NCI-H446 (cell line): ENCODE measurements around the gene APOL5.
"Not testable (repeated sequence)": the region's sequence is repeated elsewhere in the genome, so short reads cannot be mapped to it uniquely, and the experiment has no call there.

Experiments used
- DNase-seq, 2 experiments: peaks; one replicate each; lab custom pipeline; 2025; lab: John Stamatoyannopoulos, UW

APOL5 gene, protein sequence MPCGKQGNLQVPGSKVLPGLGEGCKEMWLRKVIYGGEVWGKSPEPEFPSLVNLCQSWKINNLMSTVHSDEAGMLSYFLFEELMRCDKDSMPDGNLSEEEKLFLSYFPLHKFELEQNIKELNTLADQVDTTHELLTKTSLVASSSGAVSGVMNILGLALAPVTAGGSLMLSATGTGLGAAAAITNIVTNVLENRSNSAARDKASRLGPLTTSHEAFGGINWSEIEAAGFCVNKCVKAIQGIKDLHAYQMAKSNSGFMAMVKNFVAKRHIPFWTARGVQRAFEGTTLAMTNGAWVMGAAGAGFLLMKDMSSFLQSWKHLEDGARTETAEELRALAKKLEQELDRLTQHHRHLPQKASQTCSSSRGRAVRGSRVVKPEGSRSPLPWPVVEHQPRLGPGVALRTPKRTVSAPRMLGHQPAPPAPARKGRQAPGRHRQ

DNA sequence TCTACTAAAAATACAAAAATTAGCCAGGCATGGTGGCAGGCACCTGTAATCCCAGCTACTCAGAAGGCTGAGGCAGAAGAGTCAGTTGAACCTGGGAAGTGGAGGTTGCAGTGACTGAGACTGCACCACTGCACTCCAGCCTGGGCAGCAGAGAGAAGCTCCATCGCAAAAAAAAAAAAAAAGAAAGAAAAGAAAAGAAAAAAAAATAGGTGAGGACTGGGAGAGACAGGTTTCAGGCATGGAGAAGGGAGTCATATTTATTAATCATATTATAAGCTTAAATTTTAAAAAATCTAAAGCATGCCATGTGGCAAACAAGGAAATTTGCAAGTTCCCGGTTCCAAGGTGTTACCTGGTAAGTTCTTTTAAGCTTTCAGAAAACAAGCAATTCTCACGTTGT, at the start of gene APOL5:
Gene APOL5, plus strand, starts transcription at position 301 of the 400 bp plus-strand sequence. Its CDS starts 0 bp downstream, at position 301.
- DNase-seq = no peak

DNA sequence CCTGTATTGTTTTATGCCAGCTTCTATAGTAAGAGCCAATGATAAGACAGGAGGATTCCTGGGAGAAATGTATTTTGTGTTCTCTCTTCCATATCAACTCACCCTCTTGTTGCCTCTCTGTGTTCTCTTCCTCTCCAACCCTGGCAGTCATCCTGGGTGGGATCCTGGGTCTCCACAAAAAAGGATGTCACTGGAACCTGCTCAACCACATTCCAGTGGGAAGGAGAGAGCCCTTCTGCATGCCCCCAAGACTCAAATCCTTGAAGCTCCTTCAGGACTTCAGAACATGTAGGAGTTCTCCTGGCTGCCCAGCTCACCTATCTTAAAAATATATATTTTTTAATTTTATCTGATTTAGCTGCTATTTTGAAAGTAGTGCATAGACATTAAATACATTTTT, 43.3 kb upstream of the APOL5 start:
- DNase-seq = no peak

DNA sequence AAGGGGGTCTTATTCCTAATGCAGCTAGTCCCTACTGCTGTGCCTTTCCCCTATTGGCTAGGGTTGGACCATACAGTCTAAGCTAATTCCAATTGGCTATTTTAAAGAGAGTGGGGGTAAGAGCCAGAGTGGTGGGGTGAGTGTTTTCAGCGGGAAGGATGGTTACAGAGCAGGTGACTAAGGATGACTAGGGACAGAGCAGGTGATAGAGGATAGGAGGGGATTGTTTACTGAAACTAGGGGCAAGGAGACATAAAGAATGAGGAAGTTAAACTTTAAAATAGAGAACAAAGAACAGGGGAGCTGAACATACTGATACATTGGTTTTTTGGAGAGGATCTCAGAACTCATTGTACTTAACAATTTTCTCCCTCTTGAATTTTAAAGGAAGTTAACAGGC, 41.6 kb upstream of the APOL5 start:
- DNase-seq = not testable (repeated sequence)

DNA sequence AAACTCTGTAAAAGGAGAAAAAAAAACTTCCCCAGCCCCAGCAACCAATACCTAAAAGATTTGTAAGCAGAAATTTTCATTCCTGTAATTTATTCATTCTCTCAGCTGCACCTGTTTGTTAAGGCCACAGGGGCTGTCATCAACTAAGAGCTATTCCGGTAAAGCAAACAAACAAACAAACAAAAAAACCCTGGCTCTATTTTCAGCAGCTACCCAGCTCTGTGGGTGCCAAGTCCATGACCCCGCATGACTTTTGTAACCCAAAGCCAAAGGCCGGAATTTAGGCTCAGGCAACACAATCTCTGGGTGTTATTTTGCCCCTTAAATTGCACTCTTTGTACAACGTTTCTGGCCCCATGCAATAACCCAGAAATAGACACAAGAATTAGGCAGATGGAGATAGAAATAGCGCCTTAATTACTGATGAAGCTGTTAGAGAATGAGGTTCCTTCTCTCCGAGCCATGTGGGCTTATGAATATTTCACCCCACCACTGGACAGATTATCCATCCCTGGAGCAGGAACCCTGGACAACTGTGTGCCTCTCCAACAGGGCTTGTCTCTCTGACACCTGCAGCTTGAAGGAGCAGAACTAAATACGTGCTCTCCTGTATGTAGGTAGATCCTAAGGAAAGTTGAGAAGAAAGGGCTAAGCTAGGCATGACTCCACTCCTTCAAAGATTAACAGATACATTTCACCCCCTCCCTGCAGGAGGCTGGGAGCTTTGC, 40.0 kb upstream of the APOL5 start:
- no peak for DNase-seq

- no peak for DNase-seq
These were observed 38.8 kb upstream of the APOL5 start for GRCh38 chr22:35678836-35679235.

- DNase-seq = not testable (repeated sequence)
These were observed 38.2 kb upstream of the APOL5 start for GRCh38 chr22:35679492-35679891.

- DNase-seq = no peak
These were observed 36.1 kb upstream of the APOL5 start for GRCh38 chr22:35681454-35682052.

DNA sequence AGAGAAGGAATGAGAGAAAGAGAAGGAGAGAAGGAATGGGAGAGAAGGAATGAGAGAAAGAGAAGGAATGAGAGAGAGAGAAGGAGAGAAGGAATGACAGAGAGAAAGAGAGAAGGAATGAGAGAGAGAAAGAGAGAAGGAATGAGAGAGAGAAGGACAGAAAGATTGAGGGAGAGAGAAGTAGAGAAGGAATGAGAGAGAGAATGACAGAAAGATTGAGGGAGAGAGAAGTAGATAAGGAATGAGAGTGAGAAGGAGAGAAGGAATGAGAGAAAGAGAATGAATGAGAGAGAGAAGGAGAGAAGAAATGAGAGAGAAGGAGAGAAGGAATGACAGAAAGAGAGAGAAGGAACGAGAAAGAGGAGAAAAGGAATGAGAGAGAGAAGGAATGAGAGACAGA, 34.1 kb upstream of the APOL5 start:
- DNase-seq = no peak

- peak; percentile 4 to 33 for DNase-seq
These were observed 33.4 kb upstream of the APOL5 start for GRCh38 chr22:35684270-35684700.

- no peak for DNase-seq
These were observed 32.9 kb upstream of the APOL5 start for GRCh38 chr22:35684732-35685131.

GRCh38 chr22:35685731-35686130, 31.9 kb upstream of the APOL5 start:
- DNase-seq = no peak

DNA sequence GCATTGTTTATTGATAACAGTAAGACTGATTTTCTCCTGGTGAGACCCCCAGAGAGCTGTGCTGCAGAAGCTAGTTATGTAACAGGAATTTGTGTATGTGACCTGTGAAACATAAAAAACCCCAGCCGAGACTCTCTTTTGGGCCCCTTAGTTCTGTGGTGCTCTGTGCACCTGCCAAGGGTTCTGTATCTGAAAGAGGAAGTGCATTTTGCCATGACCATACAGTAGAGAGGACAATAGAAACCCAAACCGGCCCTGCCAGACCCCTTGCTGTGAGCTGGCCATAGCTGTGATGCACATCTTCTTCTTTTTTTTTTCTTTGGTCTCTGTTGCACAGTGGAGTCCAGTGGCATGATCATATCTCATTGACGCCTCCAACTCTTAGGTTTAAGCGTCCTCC, 31.4 kb upstream of the APOL5 start:
- no peak for DNase-seq

- DNase-seq = no peak
These were observed 30.2 kb upstream of the APOL5 start for GRCh38 chr22:35687461-35687860.

DNA sequence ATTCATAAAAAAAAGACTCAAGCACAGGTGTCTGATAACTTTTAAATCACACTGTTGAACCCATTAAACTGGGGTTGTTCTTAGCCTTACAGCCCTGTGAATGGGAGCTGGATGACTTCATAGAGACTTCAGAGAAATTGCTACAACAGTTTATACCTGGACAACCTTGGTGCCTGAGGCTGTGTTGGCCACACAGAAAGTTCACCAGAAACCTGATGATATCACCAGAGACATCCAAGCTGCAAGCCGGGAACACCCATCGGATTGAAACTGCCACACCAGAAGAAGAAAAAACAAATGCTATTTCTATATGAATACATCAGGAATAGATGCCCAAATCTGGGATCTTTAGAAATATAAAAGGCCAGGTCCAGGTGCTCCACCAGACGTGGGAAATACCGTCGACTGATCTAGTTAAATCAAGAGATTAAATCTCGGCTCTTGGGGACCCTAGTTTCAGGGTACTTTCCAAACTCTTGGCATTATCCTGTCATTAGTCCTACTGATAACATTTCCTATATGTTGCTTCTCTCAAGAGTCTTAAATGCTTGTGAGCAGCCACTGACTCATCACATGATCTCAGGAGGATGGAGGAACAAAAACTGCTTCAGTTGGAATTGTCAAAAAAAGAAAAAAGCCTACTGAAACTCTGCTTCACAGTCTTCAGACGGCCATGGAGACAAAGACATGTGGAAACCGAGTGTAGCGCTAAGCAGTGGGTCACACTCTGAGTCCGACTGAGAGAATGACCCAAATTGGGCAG, 28.6 kb upstream of the APOL5 start:
- DNase-seq = no peak

DNA sequence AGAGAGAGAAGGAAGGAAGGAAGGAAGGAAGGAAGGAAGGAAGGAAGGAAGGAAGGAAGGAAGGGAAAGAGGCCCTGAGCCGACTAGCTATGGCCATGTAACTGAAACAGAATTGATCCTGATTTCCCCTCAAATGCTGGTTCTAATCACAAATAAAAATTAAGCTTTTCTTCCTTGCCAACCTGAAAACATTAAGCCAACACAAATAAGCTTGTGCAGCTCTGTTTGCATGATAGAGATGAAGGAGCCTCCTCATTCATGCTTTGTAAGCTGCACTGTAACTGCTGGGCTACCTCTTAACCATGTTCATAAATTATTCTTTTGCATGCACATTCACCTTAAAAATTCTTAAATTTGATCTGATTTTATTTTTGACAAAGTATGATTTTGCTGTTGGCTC, 27.7 kb upstream of the APOL5 start:
- no peak for DNase-seq

DNA sequence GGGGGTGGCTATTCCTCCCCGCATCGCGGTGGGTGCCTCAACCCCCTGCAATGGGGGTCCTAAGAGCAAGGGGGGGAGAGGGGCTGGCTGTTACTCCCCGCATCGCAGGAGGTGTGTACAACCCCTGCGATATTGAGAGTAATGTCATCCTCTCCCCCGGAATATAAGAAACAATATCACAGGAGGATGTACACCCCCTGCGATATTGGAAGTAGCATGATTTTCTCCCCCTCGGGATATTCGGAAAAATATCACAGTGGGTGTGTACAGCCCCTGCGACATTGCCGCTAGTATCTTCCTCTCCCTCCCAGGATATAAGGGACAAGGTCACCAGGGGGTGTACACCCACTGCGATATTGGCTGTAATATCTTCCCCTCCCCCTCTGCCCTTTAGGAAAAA, 22.5 kb upstream of the APOL5 start:
- no peak for DNase-seq

- no peak for DNase-seq
These were observed 20.5 kb upstream of the APOL5 start for GRCh38 chr22:35697142-35697541.

GRCh38 chr22:35699852-35700251, 17.8 kb upstream of the APOL5 start:
- DNase-seq = not testable (repeated sequence)

GRCh38 chr22:35703861-35704584, 13.6 kb upstream of the APOL5 start:
- DNase-seq = no peak

GRCh38 chr22:35705141-35705540, 12.5 kb upstream of the APOL5 start:
- no peak for DNase-seq

DNA sequence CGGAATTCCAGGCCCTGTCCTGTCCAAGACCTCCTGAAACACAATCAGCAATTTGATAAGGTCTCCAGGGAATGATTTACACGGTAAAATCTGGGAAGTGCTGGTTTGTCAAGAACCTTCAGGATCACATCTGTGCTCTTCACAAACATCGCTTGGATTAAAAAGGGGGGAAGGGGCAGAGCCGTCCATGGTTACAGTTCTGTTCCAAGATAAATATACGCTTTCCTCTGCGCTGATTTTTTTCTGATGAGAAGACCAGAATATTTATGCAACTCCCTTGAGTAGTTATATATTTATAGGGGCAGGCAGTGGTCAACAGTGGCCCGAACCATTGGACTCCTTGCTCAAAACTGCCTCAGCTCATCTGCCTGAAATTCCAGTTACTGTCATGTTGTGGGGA, 9.2 kb upstream of the APOL5 start:
- no peak for DNase-seq
